Nucleus accumbens (tissue), 56 donors: Measurements from ENCODE around the gene C11orf65.
"Not testable (repeated sequence)": the region's sequence is repeated elsewhere in the genome, so short reads cannot be mapped to it uniquely, and the experiment has no call there.

ENCODE experiments used
- DNase-seq, 56 donors: peaks; one replicate each; lab custom pipeline; 2025; lab: John Stamatoyannopoulos, UW

Gene C11orf65

DNA sequence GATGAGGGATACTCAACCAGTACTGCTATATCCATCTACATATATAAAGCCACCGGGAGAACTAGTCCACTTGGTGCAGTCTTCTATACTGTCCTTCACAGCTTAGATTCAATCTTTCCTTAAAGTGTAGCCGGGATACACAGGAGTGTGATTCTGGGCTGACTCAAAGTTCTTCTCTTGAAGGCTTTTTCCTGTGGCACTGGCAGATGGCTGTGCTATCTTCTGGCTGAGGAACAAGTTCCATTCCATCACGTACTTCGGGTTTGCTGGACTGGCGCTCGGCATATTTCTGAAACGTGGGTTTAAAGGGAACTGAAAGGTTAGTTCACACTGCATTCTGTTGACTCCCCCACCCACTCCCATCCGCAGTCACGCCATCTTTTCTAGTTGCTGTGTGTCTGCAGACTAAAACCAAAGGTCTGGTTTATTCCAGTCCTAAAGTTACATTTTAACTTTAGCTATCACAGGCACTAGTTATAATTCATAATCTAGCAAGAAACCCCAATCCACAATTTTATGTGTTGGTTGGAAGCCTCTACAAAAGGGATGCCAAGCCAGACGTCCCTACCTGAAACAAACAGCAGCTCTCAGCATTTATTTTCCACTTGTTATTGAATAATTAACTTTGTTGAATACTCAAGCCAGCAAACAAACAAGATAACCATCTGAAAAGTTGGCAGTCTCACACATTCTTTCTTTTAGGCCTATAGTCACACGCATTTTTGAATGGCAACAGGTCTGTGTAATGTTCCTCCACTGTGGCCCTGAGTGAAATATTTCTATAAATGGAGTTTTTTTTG, 7.5 kb upstream of the C11orf65 start:
- no peak for DNase-seq

DNA sequence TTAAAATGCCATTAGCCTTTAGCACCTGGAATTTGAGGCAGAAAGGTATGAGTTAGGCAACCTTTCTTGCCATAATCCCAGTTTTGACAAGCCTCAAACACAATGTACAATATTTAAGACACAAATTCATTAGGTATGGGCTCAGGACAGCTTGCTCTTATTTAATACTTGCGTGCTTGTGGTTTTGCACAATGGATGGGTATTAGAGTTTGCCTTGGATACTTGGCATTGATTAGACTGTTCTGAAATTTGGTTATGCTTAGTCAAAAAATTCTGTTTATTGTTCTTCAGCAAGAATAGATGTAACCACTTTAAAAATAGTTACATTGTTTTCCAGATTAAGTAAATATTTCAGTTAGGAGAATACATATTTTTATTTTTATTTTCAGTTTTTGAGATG, 5.4 kb upstream of the C11orf65 start:
- no peak for DNase-seq

DNA sequence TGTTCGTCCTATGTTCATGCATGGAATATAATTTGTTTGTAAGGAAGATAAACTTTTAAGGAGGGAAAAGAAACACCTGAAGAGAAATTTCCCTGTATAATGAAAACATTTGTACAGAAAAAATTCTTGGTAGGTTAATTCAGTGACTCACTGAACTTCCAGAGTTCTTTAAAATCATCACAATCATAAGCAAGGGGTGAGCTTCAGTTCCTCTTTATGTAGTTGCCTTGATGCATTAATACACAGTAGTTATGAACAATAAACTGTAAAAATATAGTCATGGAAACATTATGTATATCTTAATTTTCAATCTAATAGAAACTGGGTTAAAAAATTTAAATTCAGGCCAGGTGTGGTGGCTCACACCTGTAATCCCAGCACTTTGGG, 1.1 kb upstream of the C11orf65 start:
- DNase-seq, result no peak

DNA sequence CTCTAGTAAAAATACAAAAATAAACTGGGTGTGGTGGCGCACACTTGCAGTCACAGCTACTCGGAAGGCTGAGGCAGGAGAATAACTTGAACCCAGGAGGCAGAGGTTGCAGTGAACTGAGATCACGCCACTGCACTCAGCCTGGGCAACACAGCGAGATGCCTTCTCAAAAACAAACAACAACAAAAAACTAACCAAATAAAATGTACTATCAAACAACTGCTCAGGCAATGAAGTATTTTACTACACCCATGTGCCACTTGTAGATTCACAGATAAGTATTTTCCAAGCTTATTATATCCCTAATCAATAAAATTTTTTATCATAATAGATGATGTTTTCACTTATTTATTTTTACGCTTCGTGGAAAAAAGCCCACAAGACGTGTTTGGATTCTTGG, 924 bp downstream of the C11orf65 start:
- DNase-seq, result no peak

DNA sequence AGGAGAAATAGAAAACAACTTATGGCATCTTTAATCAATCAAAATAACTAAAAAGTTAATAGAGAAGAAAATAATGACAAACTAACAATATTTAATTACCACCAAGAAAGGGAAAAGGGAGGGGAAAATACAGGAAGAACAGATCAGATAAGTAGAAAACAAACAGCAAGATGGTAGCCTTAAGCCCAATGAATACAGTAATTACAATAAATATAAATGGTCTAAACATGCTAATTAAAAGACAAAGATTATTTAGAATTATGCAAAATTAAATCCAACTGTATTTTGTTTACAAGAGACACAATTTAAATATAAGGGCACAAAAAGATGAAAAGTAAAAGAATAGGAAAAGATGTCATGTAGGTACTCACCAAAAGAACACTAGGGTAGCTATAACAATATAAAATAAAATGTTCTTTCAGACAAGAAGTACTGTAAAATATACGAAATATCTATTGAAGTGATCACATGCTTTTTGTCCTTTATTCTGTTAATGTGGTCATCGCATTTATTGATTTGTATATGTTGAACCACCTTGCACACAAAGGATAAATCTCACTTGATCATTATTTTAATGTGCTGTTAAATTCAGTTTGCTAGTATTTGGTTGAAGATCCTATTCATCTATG, 14.0 kb downstream of the C11orf65 start:
- no peak for DNase-seq

DNA sequence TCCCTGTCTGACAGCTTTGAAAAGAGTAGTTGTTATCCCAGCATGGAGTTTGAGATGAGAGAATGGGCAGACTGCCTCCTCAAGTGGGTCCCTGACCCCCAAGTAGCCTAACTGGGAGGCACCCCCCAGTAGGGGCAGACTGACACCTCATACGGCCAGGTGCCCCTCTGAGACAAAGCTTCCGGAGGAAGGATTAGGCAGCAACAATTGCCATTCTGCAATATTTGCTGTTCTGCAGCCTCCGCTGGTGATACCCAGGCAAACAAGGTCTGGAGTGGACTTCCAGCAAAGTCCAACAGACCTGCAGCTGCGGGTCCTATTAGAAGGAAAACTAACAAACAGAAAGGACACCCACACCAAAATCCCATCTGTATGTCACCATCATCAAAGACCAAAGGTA, 25.9 kb downstream of the C11orf65 start:
- not testable (repeated sequence) for DNase-seq

DNA sequence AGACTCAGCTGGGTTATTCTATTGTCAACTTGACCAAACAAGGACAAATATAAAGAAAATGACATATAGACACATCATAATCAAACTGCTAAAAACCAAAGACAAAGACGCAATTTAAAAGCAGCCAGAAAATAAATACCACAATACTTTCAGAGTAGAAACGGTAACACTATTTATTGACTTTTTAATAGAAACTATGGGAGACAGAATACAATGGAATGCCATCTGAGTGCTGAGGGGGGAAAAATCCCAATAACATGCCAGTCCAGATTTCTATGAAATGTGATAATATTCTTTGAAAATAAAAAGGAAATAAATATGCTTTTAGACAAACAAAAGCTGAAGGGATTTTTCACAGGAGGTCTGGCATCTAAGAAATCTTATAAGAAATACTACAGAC, 30.7 kb downstream of the C11orf65 start:
- DNase-seq, result no peak

DNA sequence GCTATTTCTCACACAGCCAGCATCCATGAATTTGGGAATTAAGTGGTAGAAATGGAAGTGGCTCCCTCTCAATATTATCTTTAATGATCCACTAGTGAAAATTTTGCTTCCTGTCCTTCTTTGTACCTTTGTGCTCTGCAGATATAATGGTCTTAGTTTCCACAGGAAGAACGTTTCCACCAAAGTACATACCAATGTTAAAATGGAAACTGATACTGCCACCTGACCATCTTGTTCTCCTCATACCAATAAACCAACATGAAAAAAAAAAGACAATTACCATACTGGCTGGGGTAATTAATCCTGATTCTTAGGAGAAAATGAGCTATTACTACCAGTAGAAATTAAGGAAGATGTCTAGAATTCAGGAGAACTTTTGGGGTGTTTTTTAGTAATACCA, 32.3 kb downstream of the C11orf65 start:
- DNase-seq, result no peak

DNA sequence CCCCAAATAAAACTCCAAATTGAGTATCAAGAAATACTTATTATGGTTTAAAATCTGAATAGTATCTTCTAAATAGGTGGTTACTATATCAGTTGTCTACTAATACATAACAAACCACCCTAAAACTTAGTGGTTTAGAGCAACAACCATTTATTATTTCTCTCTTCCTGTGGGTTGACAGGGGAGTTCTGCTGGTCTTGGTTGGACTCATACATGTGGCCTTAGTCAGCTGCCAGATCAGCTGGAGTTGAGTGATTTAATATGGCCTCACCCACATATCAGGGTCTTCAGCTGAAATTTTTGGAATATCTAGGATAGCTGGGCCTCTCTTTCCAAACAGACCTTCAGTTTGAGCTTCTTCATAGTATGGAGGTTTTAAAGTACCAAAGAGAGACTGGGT, 34.5 kb downstream of the C11orf65 start:
- DNase-seq, result no peak

DNA sequence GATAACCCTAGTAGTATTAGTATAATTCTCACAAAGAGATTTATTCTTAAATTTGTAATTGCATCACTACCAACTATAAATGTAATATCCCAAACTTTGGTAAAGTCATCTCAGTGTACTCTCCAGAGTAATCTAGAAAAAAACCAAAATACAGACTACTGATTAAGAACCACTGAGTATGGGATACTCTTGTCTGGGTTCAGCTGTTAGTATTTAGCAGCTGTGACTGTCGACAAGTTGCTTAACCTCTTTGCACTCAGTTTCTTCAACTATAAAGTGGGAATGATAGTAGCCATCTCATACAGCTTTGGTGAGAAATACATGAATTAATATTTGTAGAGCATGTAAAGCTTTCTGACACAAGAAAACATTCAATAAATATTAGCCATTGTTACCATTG, 35.3 kb downstream of the C11orf65 start:
- DNase-seq, result no peak

DNA sequence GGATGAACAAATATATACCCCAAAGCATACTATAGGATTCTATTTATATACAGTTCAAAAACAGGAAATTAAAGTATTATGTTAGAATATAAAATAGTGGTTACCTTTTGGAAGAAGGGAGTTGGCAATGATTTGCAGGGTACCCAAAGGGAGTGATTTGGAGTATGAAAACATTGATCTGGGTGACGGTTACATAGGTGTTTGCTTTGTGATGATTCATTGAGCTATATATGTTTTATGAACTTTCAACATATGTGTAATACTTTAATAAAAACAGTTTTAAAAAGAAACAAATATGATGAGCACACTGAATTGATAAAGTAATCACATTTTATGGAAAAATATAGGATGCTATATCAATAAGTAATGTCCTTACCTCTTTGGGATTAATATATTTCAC, 36.0 kb downstream of the C11orf65 start:
- DNase-seq, result no peak

DNA sequence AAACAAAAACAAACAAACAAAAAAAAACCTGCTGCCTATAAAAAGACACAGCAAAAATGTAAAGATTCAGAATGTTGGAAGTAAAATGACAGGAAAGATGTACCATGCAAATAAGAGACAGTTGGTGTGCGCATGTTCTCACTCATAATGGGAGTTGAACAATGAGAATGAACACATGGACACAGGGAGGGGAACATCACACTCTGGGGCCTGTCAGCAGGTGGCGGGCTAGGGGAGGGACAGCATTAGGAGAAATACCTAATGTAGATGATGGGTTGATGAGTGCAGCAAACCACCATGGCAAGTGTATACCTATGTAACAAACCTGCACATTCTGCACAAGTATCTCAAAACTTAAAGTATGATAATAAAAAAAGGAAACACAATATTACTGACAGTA, 49.8 kb downstream of the C11orf65 start:
- DNase-seq, result not testable (repeated sequence)

DNA sequence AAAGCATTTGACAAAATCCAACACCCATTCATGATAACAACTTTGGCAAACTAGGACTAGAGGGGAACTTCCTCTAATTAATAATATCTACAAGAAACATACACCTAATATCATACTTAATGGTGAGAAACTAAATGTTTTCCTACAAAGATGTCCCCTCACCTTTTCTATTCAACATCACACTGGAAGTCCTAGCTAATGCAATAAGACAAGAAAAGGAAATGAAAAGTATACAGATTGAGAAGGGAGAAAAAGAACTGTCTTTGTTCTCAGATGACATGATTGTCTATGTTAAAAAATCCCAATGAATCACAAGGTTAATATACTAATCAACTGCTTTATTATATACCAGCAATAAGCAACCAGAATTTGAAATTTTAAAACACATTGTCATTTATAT, 52.4 kb downstream of the C11orf65 start:
- DNase-seq, result no peak

DNA sequence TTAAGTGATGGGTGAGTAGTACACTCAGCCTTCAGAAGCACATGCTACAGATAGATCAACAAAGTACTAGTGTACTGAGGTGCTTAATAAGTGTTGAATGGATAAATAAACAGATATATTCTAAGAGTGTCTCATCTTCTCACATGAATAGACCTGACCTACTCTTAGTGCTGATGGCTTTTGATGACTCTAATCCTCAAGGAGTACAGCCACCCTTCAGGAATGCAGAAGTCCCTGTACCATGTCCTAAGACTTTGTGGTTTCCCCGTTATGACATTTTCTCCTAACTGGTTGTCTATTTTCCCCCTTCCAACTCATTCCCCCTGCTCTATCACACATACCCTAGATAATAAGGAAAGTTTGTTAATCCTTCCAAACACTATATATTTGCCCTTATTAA, 61.6 kb downstream of the C11orf65 start:
- DNase-seq, result no peak

DNA sequence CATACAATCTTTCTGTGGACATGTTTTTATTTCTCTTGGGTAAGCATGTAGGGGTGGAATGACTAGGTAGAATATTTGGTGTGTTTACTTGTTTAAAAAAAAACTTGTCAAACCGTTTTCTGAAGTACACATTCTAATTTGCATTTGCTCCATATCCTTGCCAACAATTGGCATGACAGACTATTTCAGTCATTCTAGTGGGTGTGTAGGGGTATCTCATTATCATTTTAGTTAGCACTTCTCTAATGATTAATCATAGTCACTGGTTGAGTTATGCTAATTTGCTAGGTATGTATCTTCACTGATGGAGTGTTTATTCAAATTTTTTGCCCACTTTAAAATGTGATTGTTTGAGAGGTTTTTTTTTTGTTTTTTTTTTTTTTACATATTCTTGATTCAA, 64.3 kb downstream of the C11orf65 start:
- DNase-seq, result no peak

DNA sequence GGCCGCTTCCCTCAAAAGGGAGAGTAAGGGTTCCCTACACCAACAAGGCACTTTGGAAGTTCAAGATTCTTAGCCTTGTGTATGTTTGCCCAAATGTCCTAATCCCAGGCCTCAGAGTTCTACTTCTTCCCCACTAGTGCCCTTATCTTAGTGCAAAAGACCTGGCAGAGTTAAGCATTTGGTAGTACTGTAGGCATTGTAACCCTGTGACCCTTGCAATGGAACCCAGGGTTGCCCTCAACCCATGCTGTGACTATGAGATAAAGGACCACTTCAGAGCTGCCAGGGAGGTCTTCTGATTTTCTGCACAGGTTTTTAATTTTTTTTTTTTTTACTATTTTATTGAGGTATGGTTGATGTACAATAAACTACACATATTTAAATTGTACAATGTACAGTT, 65.1 kb downstream of the C11orf65 start:
- no peak for DNase-seq

DNA sequence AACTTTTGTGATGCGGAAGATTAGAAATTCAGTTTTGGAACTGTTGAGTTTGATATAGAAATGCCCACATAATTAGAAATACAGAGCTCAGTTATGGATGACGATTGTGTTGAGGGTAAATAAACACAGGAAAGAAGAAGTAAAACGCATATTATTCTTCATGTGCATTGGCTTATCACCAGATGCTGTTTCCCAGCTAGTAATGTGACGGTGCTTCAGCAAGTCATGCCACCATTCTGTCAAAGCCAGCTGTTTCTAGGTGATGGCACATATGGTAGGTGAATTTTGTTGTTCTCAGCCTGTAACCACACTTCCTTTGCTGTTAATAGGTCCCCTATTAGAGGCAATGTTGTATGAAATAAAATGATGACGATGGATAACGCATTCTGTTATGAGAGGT, 68.9 kb downstream of the C11orf65 start:
- DNase-seq, result no peak

DNA sequence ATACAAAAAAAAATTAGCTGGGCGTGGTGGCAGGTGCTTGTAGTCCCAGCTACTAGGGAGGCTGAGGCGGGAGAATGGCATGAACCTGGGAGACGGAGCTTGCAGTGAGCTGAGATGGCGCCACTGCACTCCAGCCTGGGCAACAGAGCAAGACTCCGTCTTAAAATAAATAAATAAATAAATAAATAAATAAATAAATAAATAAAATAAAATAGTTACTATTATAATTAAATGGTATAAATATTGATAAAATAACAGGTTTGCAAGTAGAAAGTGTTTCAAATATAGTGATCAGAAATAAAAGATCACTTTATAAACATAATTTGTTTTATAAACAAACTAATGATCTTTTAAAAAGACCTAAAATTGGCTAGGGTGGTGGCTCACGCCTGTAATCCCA, 70.7 kb downstream of the C11orf65 start:
- DNase-seq, result not testable (repeated sequence)

DNA sequence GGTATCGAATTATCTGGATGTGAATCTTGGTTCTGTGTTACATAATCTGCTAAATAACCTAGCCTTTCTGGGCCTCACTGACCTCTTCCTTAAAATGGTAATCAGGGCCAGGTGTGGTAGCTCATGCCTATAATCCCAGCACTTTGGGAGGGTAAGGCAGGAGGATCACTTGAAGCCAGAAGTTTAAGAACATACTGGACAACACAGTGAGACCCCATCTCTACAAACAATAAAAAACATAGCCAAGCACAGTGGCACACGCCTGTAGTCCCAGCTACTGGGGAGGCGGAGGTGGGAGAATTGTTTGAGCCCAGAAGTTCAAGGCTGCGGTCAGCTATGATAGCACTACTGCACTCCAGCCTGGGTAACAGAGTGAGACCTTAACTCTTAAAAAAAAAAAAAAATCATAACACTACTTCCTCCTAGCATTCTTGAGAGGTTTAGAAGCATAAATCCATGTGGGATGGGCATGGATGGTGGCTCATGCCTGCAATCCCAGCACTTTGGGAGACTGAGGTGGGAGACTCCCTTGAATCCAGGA, 72.5 kb downstream of the C11orf65 start:
- no peak for DNase-seq

DNA sequence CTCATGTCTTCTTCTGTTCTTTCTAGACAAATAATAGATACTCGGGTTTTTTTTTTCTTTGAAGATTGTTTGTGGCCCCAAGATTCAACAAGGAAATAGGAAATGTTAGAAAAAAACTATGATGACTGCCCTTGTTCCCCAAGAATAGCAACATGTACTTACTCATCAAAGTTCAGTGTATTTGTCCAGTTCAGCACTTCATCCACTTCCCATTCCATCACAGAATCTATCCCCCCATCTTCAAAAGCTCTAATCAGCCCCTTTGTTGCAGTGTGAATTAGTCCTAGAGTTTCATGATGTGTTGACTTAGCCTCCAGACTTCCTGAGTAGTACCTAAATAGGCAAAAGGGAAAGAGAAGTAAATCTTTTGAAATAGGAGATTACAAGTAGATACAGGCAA, 74.3 kb downstream of the C11orf65 start:
- DNase-seq, result no peak

DNA sequence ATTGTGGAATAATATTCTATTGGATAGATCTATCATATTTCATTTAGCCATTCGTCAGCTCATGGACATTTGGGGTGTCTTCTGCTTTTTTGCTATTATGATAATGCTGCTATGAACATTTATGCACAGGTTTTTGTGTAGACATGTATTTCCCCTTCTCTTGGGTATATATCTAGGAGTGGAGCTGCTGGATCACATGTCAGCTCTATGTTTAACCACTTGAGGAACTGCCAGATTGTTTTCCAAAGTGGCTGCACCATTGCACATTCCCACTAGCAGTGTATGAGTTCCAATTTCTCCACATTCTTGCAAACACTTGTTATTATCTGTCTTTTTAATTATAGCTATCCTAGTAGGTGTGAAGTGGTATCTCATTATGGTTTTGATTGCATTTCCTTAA, 75.0 kb downstream of the C11orf65 start:
- no peak for DNase-seq

DNA sequence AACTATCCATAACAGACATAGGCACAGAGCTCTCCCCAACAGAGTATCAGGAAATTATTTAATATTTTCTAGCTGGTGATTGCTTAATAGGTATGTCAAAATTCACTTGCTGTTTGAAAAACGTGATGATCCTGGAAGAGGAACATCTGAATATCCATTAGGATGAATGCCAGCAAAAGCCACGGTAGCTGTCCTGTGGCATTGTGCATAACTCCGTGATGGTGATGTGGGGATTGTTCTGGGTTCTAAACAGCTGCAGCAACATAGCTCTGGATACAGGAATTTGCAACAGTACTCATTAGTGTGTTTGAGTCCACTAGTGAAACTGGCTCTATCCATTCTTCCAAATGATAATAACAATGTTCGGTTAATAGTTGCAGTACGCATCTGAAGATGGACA, 78.8 kb downstream of the C11orf65 start:
- DNase-seq, result no peak
